ENCODE measurements around the gene MBD5.

MBD5 gene

DNA sequence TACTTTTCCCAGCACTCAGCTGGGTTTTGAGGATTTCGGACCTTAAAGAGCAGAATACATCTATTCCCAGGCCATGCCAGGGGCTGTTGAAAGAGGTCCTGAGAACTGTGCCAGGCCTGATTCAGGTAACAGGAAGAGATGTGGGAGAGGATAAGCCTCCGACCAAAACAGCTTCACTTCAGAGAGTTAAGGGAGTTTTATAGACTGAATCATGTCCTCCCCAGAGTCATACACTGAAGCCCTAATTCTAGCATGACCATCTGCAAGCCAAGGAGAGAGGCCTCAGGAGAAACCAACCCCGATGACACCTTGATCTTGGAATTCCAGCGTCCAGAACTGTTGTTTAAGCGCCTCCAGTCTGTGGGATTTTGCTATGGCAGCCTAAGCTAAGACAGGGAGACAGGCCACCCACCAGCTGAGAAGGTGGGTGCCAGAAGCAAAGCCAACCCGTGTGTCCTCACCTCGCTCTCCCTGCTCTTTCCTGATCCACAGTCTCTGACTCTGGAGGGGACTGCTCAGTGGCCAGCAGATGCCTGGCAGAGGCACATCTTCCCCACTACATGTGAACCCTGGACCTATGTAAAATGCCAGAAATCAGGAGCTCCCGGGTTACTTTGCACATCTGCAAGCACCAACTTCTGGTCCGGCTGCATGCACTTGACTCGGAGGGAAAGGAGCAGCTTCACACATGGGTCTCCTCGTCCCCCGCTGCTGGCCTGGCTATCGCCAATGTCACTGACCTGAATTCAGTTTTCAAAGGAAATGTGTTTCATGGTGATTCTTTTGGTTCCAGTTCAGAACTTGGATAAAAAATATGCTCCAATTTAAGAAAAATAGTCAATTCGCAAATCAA is 506.8 kb downstream of the MBD5 start:
- TF ChIP-seq, protein P1, sequence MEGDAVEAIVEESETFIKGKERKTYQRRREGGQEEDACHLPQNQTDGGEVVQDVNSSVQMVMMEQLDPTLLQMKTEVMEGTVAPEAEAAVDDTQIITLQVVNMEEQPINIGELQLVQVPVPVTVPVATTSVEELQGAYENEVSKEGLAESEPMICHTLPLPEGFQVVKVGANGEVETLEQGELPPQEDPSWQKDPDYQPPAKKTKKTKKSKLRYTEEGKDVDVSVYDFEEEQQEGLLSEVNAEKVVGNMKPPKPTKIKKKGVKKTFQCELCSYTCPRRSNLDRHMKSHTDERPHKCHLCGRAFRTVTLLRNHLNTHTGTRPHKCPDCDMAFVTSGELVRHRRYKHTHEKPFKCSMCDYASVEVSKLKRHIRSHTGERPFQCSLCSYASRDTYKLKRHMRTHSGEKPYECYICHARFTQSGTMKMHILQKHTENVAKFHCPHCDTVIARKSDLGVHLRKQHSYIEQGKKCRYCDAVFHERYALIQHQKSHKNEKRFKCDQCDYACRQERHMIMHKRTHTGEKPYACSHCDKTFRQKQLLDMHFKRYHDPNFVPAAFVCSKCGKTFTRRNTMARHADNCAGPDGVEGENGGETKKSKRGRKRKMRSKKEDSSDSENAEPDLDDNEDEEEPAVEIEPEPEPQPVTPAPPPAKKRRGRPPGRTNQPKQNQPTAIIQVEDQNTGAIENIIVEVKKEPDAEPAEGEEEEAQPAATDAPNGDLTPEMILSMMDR (IDR thresholded peaks at IDR 0.05): no peak
- no peak for TF ChIP-seq ZFX (IDR thresholded peaks at IDR 0.05; ENCODE audit: borderline replicate concordance)
- no peak overlapping the region for H3K27ac ChIP-seq

DNA sequence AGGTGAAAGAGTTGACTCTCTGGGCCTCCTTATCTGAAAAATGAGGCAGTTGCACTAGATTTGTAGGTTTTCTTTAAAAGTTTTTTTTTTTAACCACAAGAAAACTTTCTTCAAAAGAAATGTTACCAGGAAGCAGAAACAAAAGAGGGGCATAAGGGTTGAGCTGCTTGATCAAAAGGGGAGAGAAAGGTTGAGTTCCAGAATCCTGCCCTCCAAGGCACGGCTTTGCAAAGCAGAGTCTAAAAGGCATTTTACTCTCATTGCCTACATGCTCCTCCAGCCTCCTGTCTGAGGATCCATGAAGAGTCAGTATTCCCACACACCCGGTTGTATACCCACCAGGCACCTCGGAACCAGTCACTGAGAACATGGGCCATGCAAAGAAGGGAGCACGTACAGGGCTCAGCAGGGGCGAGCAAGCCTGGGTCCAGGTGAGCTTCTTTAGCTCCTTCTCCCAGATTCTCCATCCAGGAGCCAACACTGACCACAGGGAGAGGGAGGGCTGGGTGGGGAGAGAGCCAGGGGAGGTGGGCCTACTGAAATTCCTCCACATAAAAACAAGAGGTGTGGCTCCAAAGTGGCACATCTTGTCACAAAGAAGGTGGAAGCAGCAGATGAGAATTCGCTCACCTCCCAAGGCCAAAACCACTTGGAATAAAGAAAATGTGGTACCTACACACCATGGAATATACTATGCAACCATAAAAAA is 507.6 kb downstream of the MBD5 start:
- H3K27ac ChIP-seq: no peak overlapping the region
- TF ChIP-seq, protein P1 (IDR thresholded peaks at IDR 0.05): no peak
- no peak for TF ChIP-seq ZFX (IDR thresholded peaks at IDR 0.05; ENCODE audit: borderline replicate concordance)

DNA sequence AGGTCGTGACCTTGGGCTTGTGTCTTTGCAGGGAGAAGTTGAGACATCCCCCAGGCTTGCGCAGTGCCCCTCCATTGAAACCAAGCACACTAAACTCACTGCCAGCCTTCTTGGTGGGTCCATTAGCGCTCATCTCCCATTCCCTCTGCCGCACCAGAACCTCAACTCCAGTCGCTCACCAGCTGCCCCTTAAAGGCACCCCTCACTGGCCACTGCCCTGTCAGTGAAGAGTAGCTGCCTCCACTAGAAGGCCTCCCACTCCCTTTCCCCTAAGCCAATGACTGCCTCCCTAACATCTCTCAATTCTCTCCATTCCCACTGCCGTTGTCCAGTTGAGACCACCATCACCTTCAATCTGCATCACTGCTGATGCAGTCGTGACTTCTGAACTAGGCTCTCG is 508.9 kb downstream of the MBD5 start:
- no peak for TF ChIP-seq ZFX (IDR thresholded peaks at IDR 0.05; ENCODE audit: borderline replicate concordance)
- TF ChIP-seq, protein P1 (IDR thresholded peaks at IDR 0.05): no peak
- no peak overlapping the region for H3K27ac ChIP-seq

DNA sequence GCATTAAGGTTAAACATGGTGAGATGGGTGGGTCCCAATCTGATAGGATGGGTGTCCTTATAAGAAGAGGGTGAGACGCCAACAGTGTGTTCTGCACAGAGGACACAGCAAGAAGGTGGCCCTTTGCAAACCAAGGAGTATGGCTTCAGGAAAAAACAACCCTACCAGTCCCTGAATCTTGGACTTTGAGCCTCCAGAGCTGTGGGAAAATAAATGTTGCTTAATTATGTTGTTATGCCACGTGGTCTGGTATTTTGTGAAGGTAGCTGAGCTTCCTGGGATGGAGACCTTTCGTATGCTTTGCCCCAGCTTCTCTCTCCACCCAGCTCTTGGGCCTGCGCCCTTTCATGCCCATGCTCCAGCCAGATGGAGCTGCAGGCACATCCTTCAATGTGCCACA is 509.5 kb downstream of the MBD5 start:
- TF ChIP-seq ZFX (IDR thresholded peaks at IDR 0.05; ENCODE audit: borderline replicate concordance): no peak
- TF ChIP-seq, protein P1 (IDR thresholded peaks at IDR 0.05): no peak
- H3K27ac ChIP-seq: no peak overlapping the region

DNA sequence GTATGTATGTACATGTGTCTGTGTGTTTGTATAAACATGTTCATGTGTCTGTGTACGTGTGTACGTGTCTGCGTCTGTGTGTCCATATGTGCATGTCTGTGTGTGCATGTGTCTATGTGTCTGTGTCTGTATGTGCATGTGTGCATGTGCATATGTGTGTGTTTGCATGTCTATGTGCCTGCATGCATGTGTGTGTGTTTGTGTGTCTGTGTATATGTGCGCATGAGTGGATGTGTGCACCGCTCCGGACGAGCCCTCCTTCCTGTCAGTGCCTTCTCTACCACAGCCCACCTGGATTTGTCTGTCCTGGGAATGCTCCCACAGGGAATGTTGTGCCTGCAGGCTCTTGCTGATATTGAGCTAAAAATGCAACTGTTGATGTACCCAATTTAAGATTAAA is 510.3 kb downstream of the MBD5 start:
- no peak overlapping the region for H3K27ac ChIP-seq
- TF ChIP-seq ZFX (IDR thresholded peaks at IDR 0.05; ENCODE audit: borderline replicate concordance): no peak
- TF ChIP-seq, protein P1 (IDR thresholded peaks at IDR 0.05): no peak

DNA sequence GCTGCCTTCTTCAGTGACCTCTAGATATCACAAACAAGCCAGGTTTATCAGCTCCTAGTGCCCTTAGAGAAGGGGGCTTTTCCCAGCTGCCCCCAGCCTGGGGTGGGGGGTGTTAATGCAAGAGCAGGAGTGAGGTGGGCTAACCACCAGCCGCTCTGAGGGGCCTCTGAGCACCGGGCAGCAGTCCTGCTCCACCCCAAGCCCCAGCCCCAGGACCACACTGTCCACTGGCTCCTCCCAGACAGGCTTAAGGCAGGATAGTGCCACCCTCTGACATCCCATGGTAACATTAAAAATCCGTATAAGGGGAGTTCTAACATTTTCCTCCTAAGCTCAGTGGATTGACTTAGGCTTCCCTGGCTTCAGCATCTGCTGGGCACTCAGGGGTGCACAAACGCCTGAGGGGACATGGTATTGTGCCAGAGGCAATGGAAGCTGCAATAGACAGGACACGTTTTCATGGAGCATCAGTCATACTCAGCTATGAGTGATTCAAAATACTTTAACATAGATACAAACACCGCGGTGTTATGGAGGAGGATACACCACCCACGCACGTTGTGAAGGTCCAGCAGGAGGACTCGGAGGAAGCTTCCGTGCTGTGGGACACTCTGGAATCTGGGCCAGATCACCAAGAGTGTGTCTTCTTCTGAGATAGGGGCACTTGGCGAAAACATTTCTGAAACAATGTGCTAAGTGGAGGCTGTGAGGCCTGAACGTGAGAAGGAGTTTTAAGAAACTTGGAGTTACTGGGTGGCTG is 511.0 kb downstream of the MBD5 start:
- no peak overlapping the region for H3K27ac ChIP-seq
- TF ChIP-seq ZFX (IDR thresholded peaks at IDR 0.05; ENCODE audit: borderline replicate concordance): no peak
- TF ChIP-seq, protein P1 (IDR thresholded peaks at IDR 0.05): no peak
